ENCODE data around the gene FGD3.

- TF ChIP-seq CTCF (conservative IDR thresholded peaks at IDR 0.05 in 1 of 2, IDR thresholded peaks at IDR 0.05 in 1 of 2; ENCODE audit: low read depth in 1 of 2, low read length in 2 of 2) (no peak), EZH2 (IDR thresholded peaks at IDR 0.05; ENCODE audit: low read length, missing control alignments) (no peak)
Measured at GRCh38 chr9:93081081-93081529, 133.8 kb downstream of the FGD3 start.

Measured in fibroblast of lung (primary cell).